HepG2 (cell line): ENCODE data around the gene TUBB. TPM values are rescaled to one million over a fixed set of nuclear protein-coding genes. Genes with fewer than 3 reads are reported as not detected.
A peak's percentile ranks its signal among the peaks of the same experiment; 100 is the strongest.

ENCODE experiments used
- CBX5 ChIP-seq: sonication (generic); formaldehyde crosslinking; IDR thresholded peaks from 2 replicates; pipeline ENCODE4 v1.4.0; 2020; ENCODE audit warnings: missing genetic modification reagents, borderline replicate concordance
- POGZ ChIP-seq: sonication (generic); formaldehyde crosslinking; IDR thresholded peaks from 2 replicates; pipeline ENCODE4 v1.4.0; 2020; ENCODE audit warnings: mild to moderate bottlenecking, missing genetic modification reagents
- PREB ChIP-seq: sonication (generic); formaldehyde crosslinking; IDR thresholded peaks from 2 replicates; pipeline ENCODE4 v1.4.0; 2020; ENCODE audit warnings: missing genetic modification reagents
- SNAPC5 ChIP-seq: sonication (generic); formaldehyde crosslinking; IDR thresholded peaks from 2 replicates; pipeline ENCODE4 v1.8.1; 2023; ENCODE audit warnings: mild to moderate bottlenecking, missing genetic modification reagents, borderline replicate concordance
- SRF ChIP-seq: IDR thresholded peaks from 2 replicates; pipeline ENCODE4 v1.6.1; 2011; ENCODE audit warnings: mild to moderate bottlenecking, low read depth, low read length, moderate library complexity
- ZFP41 ChIP-seq: sonication (generic); formaldehyde crosslinking; IDR thresholded peaks from 2 replicates; pipeline ENCODE4 v1.4.0; 2020; ENCODE audit warnings: mild to moderate bottlenecking, missing genetic modification reagents, borderline replicate concordance
- ZNF20 ChIP-seq: sonication (generic); formaldehyde crosslinking; IDR thresholded peaks from 2 replicates; pipeline ENCODE4 v1.4.0; 2020; ENCODE audit warnings: mild to moderate bottlenecking, moderate library complexity, missing genetic modification reagents
- ZNF280B ChIP-seq: sonication (generic); formaldehyde crosslinking; IDR thresholded peaks from 2 replicates; pipeline ENCODE4 v1.5.0; 2020; ENCODE audit warnings: missing genetic modification reagents, mild to moderate bottlenecking, borderline replicate concordance
- ZNF563 ChIP-seq: sonication (generic); formaldehyde crosslinking; IDR thresholded peaks from 2 replicates; pipeline ENCODE4 v1.8.0; 2022; ENCODE audit warnings: mild to moderate bottlenecking, moderate library complexity, missing genetic modification reagents
- ZNF652 ChIP-seq: IDR thresholded peaks from 2 replicates; pipeline ENCODE4 v1.6.1; 2016; ENCODE audit warnings: low read depth, borderline replicate concordance
- polyA plus RNA-seq, 8 experiments: library from polyadenylated mRNA; depleted of rRNA in 3 of 8; stranded (reverse) in 7 of 8; unstranded in 1 of 8; fragments of >200 nt; fragmentation: Illumina TruSeq in 4 of 8; extraction: Trizol in 4 of 8; gene quantifications; 2 replicates each; pipeline versions ENCODE4 v1.2.1 to v1.2.3, GENCODE V29; 2011 to 2016; ENCODE audit warnings: low read depth in 4 of 8, missing spikeins in 1 of 8, mixed read lengths in 1 of 8; ENCODE audit not compliant: insufficient read depth in 1 of 8
- total RNA-seq, 5 experiments: library from RNA; depleted of rRNA; stranded (reverse); fragments of >200 nt; fragmentation: Illumina TruSeq; extraction: Trizol; gene quantifications; 2 replicates each; pipeline ENCODE4 v1.2.3, GENCODE V29; 2016; ENCODE audit warnings: low read depth in 1 of 5

Gene TUBB
- total and polyA plus RNA-seq, 2 of the 13 experiments (the other 11 are each of a cell fraction or from before 2014, with no cell fraction given) = 911 to 1,163 TPM

GRCh38 chr6:30672445-30673253 is 47.5 kb upstream of the TUBB start, which contains the start of gene DHX16 (continued):
- no peak for TF ChIP-seq PREB
- no peak for TF ChIP-seq ZNF563
- peak; percentile 50; the same call in 1 of the 2 replicates for TF ChIP-seq POGZ
- TF ChIP-seq ZNF652 = peak; percentile 11; the same call in 1 of the 2 replicates
- 0 out of 2 replicates have a peak, but pooled peaks have one; percentile 69 for TF ChIP-seq SNAPC5 (CRISPR knock-in tag)
- TF ChIP-seq ZNF20 = no peak
- TF ChIP-seq CBX5 (CRISPR knock-in tag) = peak; percentile 59; the same call in 1 of the 2 replicates
- TF ChIP-seq SRF = no peak
- no peak; the same call in 1 of the 2 replicates for TF ChIP-seq ZFP41
- peak; percentile 74; the same call in 1 of the 2 replicates for TF ChIP-seq ZNF280B (CRISPR knock-in tag)
